Skeletal muscle cell (primary cell): ENCODE data around the gene ATXN2.

Source experiments
- DNase-seq: peaks from one replicate; pipeline ENCODE4 v3.0.0-alpha.2; 2010; ENCODE audit warnings: low read depth
- H3K4me3 ChIP-seq: 2 replicates; pipeline ENCODE4 v1.5.1; 2011; ENCODE audit warnings: low read depth, mild to moderate bottlenecking, control low read depth, low read length, moderate library complexity

ATXN2 gene

DNA sequence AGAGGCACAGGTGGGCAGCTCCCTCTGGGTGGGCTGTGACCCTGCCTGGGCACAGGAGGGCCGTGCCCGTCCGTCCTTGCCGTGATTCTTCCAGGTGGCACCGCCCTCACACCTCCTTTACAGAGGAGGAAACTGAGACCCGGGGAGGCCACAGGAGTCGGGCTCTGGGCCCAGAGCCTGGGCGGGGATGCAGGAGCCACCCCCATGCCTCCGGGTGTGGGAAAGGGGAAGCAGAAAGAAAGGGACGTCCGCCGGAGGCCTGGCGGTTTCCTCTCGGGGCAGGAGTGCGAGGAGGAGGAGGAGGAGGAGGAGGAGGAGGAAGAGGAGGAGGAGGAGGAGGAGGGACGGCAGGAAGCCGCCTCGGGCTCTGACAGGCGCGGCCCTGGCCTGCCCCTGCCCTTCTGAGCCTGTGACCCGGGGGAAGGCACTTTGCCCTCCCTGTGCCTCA is 170.4 kb downstream of the ATXN2 start:
- no peak for DNase-seq
- no peak overlapping the region for H3K4me3 ChIP-seq

DNA sequence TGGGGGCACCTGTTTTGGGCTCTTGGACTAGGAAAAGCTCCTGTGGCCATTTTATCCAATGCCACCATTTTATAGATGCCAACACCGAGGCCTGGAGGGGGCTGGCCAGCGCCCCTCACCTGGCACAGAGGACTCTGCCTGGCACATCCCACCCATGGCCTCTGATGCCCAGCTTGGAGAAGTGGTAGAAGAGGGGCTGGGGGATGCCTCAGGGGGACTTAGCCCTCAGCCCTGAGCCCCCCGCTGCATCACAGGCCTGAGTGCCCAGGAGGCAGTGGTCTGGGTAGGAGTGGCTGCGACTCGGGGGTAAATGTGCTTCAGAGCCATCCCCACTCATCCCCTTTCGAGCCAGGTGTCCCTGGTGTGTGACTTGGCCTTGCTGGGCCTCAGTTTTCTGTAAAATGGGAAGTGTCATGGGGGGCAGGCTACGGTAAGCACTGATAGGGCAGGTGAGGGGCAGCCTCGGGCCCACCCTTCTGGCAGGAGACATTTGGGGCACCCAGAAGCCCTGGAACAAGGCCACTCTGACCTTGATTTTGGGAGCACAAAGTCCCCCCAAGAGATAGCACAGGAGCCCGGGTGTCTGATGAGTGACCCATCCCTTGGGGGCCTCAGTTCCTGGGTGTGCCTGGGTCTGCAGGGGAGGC is 170.9 kb downstream of the ATXN2 start:
- H3K4me3 ChIP-seq: no peak overlapping the region
- DNase-seq: no peak

DNA sequence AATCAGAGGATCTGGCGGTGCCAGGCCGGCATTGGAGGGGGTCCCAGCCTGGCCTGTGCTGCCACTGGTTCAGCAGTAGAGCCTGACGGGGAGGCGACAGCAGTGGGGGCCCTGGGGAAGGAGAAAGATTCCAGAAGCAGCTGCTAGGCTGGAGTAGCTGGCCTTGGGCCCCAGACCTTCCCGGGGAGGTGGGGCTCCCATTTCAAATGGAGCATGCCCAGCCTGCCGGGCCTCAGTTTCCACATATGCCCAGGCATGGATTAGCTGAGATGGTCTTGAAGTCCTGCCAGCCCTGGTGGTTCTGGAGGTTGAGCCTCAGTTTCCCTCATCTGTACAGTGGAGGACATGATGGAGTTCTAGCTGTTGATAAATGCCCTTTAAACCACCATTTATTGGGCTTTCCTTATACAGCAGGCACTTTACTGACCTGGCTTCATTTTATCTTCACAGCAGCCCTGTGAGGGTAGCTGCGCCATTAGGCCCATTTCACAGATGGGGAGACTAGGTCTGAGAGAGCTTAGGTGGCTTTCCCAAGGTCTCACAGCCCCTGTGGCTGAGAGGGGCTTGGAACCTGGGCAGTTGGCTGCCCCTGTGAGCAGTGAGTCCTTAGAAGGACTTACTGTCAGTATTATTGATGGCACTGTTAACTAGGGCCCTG is 171.6 kb downstream of the ATXN2 start:
- no peak for DNase-seq
- H3K4me3 ChIP-seq: no peak overlapping the region

DNA sequence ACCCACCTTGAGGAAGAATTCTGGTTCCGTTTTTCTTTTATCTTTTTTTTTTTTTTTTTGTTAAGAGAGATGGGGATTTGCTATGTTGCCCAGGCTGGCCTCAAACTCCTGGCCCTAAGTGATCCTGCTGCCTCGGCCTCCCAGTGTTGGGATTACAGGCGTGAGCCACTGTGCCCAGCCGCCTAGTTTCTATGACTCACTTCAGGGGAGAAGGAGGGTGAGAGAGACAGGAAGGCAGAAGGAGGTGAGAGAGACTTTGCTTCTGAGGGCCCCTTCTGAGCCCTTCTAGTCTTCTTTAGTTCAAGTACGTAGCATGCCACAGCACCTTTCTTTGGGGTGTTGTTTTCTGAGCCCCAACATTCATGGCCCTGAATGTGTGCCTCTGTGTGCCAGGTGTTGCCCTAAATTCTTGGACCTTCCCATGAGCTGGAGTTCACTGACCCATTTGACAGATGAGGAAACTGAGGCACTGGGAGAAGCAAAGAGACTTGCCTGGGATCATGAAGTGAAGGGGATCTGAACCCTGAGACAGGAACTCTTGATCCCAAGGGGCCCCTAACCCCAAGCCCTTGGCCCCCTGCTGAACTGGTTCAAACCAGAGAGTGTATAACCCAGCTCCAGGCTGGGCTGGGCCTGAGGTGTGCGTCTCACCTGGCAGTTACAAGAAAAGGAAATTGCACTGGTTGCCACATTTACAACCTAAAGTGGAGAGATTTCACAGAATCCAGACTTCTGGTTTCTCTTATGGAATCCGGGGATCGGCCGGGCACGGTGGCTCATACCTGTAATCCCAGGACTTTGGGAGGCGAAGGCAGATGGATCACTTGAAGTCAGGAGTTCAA is 172.6 kb downstream of the ATXN2 start:
- no peak for DNase-seq
- H3K4me3 ChIP-seq: no peak overlapping the region

DNA sequence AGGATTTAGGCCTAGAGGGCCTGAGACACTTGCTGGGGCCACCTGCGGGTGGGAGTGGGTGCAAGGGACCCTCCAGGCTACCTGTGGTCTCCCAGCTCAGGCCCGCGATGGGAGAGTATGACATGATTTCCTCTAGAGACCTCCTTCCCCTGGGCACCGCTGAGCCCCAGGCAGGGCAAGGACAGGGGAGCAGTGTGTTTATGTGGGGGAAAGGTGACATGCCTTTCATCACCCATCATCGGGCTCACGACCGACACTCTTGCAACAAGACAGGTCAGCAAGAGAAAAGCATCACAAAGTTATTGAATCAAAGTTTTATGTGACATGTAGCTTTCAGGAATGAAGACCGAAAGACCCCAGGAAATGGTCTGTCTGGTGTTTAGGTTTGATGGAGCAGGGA is 173.5 kb downstream of the ATXN2 start:
- no peak for DNase-seq
- no peak overlapping the region for H3K4me3 ChIP-seq

DNA sequence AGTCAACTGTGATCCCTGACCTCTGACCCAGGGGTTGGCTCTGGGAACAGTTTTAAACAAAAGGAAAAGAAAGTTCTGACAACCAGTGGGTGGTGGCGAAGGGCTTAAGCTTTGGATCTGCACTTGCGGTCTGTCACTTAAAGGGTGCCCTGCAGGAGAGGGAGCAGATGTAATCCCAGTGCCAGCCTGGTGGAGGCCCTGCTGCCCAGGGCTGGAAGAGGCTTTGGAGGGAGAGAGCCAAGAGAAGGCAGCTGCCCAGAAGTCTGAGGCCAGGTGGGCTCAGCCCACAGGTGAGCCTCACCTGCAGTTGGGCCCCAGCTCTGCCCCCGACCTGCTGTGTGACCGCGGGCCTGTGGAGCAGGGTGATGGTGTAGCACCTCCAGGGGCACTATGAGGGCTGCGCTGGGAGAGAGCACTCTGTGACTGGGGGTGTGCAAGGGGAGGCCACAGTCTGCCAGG is 174.3 kb downstream of the ATXN2 start:
- DNase-seq: no peak
- H3K4me3 ChIP-seq: no peak overlapping the region

DNA sequence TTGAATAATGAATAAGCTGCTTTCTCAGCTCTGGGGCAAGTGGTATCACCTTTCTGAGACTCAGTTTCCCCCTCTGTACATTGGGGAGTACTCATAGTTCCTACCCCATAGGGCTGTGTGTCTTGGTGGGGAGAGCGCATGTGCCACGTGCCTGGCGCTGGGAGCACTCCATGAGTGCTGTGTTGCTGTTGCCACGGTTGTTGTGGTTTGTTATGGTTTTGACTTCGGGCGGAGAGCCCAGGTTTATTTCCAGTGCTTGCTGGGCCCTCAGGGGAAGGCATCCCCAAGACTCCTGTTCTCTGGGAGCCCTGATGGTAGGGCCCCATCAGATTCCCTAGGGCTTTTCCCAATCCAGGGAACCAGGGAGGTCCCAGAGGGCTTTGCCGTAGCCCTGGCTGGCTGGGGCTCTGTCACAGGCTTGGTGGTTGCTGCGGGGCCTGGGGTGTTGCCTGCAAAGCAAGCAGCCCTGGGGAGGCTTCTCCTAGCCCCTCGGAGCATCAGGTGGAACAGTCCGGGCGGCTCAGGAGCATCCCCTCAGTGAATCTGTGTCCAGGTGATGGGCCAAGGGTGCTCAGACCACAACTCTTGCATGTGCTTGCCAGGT is 174.8 kb downstream of the ATXN2 start:
- no peak for DNase-seq

DNA sequence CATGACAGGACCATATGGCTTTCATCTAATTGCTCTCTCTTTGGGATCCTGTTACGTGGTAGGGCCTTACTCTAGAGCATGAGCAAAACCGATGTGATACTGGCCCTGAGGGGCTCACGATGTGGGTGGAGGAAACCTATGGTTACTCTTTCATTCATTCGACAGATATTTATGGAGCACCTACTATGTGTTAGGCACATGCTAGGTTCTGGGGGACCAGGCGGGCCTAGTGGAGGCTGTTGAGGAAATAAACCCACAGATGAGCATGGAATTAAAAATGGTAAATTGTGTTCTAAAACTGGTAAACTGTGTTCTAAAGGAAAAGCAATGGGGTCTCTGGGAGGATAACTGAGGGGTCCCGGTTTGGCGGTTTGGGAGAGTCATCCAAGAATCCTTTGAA is 178.6 kb downstream of the ATXN2 start:
- DNase-seq: no peak
- H3K4me3 ChIP-seq: no peak overlapping the region

More for the DNA sequence above, 174.8 kb downstream of the ATXN2 start:
- H3K4me3 ChIP-seq: no peak overlapping the region

DNA sequence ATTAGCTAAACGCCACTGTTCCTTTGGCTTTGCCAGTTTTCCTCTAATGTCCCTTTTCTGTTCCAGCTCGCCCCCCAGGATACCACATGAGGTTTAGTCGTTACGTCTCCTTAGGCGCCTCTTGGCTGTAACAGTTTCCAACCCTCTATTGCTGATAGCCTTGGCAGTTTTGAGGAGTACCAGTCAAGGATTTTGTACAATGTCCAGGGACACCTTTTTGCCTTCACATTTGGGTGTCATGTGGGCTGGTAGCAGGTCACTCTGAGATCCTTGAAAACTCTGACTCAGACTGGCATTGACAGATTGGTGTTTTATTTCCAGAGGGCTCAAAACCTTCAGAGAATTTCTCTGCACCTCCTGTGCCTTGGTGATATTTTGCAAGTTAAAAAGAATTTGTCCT is 179.3 kb downstream of the ATXN2 start:
- no peak overlapping the region for H3K4me3 ChIP-seq
- no peak for DNase-seq

DNA sequence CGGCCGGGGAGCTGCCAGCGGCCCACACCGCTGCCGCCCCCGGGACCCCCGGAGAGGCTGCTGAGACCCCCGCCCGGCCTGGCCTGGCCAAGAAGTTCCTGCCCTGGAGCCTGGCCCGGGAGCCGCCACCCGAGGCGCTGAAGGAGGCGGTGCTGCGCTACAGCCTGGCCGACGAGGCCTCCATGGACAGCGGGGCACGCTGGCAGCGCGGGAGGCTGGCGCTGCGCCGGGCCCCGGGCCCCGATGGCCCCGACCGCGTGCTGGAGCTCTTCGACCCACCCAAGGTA is 180.6 kb downstream of the ATXN2 start:
- no peak overlapping the region for H3K4me3 ChIP-seq
- DNase-seq: no peak

DNA sequence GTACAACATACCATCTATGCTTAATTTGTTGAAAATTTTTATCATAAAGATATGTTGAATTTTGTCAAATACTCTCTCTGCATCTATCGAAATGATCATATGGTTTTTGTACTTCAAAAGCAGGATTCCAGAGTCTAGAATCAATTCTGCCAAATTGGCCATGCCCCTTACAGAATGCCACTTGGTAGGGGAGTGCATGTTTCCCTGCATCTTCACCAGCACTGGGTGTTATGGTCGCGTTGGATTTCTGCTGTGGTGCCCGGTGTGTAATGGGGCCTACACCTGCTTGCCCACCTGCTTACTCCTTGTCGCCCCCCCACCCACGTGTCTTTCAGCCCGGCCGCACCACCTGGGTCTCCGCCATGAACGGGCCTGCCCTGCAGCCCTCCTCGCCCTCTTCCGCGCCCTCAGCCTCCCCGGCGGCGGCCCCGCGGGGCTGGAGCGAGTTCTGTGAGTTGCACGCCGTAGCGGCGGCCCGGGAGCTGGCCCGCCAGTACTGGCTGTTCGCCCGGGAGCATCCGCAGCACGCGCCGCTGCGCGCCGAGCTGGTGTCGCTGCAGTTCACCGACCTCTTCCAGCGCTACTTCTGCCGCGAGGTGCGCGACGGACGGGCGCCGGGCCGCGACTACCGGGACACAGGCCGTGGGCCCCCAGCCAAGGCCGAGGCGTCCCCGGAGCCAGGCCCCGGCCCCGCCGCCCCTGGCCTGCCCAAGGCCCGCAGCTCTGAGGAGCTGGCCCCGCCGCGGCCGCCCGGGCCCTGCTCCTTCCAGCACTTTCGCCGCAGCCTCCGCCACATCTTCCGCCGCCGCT is 181.1 kb downstream of the ATXN2 start:
- DNase-seq: no peak
- H3K4me3 ChIP-seq: no peak overlapping the region

DNA sequence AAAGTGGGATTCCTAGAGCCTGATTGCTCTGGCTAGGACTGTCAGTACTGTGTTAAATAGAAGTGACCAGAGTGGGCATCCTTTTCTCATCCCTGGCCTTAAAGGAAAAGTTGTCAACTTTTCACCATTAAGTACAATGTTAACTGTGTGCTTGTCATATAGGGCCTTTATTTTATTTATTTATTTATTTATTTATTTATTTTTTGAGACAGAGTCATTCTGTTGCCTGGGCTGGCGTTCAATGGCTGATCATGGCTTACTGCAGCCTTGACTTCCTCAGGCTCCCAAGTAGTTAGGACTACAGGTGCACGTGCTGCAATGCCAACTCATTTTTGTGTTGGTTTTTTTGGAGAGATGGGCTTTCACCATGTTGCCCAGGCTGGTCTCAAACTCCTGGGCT is 181.8 kb downstream of the ATXN2 start:
- no peak overlapping the region for H3K4me3 ChIP-seq
- DNase-seq: no peak

DNA sequence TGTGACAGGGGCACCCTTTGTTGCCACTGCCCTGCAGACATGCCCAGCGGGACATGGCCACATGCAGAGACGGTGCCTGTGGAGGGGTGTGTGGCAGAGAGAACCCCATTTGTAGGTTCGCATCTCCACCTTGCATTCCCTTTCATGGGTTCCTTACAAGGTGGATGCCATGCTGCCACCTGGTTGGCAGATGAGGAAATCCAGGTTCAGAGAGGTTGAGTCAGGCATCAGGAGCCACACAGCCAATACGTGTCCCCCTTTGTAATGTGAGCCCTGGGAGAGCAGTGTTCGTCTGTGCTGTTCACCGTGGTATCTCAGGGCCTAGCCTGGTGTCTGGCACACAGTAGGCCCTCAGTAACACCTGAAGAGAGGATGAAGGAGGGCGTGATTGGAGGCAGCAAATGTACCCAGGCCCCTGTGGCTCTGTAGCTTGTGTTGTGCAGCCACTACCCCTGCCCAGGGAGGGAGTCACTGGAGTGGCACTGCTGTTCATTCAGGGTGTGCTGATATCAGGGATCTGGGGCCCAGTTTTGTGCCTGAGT is 184.3 kb downstream of the ATXN2 start:
- H3K4me3 ChIP-seq: no peak overlapping the region
- no peak for DNase-seq

DNA sequence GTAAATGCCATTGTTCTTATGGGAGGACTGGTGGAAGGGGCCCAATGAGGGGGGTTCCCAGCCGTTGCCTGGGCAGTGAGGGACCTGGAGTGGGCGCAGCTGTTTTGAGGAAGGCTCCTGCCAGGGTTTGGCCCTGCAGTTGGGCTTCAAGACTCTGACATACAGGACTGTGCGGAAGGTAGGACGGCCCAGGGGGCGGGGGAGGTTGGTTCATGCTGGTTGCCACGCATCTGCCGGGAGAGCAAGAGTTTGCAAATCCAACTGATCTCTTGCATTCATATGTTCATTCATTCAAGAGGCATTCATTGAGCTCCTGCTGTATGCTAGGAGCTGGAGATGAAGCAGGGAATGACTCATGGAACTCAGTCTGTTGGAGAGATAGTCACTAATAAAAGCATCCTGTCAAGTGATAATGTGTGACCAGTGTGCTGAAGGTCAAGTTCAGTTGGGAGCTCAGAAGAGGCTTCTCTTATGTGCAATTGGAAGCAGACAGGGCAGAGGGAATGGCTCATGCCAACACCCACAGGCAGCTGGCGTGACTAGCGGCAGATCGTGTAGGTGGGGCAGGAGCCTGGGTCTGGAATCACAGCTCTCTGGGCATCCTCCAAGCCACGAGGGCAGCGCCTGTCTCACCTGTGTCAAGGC is 185.6 kb downstream of the ATXN2 start:
- no peak for DNase-seq
- no peak overlapping the region for H3K4me3 ChIP-seq

DNA sequence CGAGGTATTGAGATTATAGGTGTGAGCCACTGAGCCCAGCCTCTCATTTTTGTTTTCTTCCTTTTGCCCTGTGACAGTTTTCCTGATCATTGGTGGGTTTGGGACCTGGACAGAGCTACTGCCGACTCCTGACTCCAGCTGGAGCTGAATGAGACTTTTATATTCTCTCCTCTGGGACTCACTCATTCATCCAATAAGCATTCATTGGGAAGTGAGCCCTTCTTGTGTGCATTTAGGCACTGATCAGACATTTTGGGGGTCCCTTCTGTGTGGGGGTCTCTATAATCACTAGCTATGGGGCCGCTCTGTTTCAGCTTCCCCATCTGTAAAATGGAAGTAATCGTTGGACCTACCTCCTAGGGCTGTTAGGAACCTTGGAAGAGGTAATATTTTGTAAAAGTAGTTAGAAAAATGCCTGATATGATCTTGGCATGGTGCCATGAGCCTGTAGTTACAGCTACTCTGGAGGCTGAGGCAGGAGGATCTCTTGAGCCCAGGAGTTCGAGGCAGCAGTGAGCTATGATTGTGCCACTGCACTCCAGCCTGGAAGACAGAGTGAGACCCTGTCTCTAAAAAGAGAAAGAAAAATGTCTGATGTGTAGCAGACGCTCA is 186.2 kb downstream of the ATXN2 start:
- no peak for DNase-seq
- H3K4me3 ChIP-seq: no peak overlapping the region

DNA sequence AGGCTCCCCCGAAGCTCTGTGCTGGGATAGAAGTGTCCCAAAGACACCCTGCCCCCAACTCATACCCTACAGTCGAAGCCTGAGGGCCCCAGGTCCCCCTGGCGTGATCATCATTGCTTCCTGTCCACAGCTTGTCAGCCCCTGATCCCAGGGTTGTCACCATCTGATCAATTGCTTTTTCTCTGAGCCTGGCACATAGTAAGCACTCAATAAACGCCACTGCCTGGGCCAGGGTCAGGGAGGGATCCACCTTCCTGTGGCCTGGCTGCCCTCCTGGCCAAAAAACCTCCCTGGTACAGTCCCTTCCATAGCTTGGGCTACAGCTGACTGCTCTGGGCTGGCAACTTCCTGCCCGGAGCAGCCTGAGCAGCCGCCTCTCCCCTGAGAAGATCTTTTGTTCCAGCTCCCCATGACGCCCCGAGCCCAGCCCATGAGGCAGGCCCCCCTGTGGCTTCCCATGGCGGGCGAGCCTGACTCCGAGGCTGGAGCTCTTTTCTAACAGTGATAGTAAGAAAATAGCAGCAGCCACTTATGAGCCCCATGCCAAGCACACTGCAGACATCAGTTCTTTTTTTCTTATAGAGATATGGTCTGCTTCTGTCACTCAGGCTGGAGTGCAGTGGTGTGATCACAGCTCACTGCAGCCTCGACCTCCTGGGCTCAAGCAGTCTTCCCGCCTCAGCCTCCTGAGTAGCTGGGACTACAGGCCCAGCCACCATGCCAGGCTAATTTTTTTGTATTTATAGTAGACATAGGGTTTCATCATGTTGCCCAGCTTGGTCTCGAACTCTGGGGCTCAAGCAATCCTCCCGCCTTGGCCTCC is 186.9 kb downstream of the ATXN2 start:
- DNase-seq: no peak

DNA sequence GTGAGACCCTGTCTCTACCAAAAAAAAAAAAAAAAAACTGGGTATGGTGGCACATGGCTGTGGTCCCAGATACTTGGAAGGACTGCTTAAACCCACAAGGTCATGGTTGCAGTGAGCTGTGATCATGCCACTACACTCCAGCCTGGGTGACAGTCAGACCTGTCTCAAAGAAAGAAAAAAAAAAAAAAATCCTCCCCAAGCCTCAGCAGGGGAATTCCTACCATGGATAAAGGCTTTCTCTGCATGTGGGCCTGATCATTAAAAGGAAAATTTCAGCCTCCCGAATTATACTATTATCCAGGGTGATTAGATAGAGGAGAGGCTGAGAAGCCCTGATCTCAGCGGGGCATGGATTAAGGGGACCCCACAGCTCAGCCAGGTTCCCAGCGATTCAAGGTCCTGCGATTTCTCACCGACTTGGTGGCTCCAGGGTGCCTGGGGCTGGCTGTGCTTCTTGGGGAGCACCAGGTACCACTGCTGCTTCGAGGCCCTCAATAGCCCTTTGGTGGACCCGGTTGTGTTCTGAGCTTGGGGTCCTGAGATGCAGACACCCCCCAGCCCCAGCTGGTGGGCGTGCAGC is 187.8 kb downstream of the ATXN2 start:
- DNase-seq: no peak
- no peak overlapping the region for H3K4me3 ChIP-seq

More for the DNA sequence above, 186.9 kb downstream of the ATXN2 start:
- no peak overlapping the region for H3K4me3 ChIP-seq
